GM19240 (cell line): Measurements from ENCODE around the gene HDAC4.
"Not testable (repeated sequence)": the region's sequence is repeated elsewhere in the genome, so short reads cannot be mapped to it uniquely, and the experiment has no call there.

Experiments used
- DNase-seq: peaks from one replicate; pipeline ENCODE4 v3.0.0; 2011; ENCODE audit warnings: low spot score; ENCODE audit not compliant: insufficient read length

The HDAC4 gene

DNA sequence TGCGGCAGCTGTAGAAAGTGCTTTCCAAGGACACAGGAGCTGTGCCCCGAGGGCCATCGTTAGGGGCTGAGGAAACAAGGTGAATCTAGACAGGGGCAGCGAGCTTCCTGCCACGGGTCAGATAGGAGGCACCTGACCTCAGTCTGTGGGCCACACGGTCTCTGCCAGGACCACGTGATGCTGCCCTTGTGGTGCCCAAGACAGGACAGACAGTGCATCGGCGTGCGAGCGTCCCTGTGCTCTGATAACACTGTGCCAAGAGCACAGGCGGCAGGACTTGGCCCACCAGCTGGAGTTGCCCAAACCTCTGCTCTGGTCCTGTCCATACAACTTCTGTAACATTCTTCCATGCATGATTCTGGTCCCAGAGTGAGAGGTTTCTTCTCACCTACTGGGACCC lies 327.6 kb downstream of the HDAC4 start:
- DNase-seq = no peak

DNA sequence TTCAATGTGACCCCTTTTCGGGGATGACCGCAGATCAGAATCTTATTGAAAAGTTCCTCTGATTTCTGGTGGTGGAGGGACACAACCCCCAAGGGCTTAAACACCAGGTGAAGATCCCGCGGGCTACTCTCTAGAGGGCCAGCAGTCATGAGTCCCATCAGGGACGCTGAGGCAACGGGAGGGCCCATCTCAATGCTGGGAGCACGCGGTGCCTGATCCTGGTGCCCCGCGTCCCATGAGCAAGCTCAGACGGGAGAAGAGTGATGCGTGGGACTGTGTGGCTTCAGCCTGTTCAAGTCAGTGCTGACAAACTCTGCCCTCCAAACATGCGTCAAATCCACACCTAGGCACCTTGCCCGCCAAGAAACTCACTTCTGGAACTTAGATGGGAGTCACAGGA lies 328.0 kb downstream of the HDAC4 start:
- DNase-seq = no peak

DNA sequence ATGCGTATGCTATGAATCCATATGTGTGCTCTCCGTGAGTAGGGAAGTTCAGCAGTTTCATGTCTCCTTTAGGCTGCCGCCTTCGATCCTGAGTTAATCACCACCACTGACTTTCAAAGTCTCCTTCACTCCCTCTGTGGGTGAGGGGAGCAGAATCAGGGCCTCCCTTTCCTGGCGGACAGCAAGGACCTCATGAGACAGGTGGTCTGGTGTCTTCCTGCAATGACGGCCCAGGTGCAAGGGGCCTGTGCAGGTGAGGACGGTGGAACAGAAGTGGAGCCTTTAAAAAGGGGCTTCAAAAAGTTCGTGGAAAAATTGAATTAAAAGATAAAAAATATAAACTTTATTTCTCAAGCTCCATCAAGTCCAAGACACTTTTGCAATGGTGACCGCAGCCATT lies 330.4 kb downstream of the HDAC4 start:
- no peak for DNase-seq

DNA sequence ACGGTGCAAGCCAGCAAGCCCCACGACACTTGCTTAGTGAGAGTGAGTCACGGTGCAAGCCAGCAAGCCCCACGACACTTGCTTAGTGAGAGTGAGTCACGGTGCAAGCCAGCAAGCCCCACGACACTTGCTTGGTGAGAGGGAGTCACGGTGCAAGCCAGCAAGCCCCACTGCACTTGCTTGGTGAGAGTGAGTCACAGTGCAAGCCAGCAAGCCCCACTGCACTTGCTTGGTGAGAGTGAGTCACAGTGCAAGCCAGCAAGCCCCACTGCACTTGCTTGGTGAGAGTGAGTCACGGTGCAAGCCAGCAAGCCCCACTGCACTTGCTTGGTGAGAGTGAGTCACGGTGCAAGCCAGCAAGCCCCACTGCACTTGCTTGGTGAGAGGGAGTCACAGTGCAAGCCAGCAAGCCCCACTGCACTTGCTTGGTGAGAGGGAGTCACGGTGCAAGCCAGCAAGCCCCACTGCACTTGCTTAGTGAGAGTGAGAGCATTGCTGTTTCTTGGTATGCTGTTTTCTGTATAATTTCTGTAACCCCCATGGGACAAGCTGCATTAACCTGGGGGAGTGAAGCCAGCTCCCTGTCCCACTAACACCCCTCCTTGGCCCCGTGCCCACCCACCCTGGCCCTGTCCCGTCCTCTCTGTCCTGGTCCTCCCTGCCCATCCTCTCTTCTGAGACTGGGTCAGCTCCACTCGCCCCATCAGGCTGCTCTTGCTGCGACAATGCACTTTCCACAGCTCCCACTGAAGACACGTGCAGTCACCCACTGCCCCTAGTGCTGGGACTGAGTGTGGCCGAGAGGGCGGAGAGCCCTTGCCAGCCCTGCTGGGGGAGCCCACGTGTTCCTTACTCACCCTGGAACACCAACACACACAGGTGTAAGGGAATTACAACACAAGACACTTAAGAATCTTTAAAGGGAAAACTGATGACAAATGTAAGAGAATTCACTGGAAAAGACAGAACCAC lies 331.2 kb downstream of the HDAC4 start:
- DNase-seq = not testable (repeated sequence)

DNA sequence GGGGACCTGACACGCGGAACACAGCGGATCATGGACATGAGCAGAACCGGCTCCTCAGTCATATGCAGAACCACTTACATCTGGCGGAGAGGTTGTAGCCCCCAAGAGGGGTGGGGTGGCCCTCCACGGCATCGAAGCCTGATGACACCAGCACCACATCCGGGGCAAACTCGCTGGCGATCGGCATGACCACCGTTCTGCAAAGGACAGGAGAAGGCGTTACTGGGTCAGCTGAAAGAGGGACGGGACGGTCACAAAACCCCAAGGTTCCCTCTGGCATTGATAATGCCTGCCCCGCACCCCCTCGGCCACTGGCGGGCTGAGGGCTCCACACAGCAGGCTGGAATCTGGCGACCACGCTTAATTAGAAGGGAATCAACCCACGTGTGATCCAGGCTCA lies 332.4 kb downstream of the HDAC4 start:
- DNase-seq = no peak

DNA sequence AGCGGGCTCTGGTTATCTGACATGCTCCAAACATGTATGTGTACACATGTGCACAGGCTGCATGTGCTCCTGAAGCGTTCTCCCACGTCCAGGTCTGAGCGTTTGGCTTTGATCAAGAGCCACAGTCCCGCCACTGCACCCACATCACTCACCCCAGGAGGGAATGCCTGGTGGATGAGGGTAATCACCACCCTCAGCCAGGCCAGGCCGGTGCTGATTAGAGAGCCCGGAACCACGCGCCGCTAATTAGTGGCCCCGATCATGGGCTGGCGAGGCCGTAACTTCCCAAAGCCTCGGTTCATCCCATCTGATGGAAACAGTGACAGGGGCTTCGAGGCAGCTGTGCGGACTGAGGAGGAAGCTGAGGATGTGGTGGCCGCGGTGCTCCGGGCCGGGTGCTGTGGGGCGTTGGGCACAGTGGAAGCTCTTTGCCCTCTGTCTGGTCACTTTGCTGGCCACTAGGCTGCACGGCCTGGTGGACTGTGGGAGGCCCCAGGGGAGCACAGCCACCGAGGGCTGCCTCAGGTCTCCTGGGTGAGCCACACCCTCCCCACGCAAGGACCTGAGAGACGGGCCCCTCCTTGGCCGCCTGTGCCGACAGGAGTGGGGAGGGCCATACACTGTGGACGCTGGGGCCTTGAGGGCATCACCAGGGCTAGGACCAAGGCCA lies 333.5 kb downstream of the HDAC4 start:
- no peak for DNase-seq

DNA sequence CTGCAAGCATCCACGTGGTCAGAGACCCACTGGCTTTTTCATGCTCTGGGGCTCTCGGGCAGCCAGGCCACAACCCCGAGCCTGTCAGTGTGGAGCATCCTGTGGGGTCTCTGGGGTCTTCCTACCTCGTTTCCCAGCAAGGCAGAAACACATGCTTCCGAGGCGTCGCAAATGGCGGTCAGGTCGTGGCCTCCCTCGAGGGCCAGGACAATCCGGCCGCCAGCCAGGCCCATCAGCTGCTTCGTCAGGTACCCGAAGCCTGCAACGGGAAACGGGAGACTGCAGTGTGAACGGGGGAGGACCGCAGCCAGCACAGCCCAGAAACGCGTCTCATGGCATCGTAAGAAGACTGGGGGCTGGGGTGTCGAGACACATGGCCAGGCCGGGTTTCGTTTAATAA lies 334.2 kb downstream of the HDAC4 start:
- no peak for DNase-seq

DNA sequence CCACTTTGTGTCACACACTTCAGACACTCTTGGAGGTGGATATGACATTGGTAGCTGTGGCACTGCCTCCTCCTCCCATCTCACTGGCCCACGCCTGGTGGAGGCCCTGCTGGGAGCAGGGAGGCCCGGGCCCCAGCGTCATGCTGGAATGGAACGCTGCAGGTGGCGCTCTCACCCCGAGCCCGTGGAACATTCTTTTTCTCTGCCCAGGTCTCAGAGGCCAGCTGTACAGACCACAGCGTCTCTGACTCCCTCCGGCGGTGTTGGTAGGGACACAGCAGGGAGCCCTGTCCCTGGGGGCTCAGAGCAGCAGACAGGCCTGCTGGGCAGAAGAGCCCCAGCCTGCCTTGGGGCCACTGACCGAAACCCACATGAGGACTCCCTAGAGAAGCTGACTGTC lies 334.9 kb downstream of the HDAC4 start:
- no peak for DNase-seq

DNA sequence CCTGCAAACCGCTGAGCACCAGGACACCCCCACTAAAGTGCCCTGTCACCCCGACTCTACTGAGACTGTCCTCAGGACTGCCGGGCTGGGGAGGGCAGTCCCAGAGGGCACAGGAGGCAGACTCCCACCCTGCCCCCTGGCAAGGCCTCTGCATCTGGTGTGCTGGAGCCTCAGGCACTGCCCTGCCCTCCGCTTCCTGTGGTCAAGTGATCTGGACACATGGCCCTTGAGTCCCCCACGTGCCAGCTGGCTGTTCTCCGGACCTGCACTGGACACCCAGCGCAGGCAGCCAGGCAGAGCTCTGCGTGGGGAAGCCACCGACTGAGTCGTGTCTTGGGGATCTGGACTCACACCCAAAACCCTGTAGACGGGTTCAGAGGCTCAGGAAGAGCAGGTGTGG lies 335.3 kb downstream of the HDAC4 start:
- DNase-seq = no peak

DNA sequence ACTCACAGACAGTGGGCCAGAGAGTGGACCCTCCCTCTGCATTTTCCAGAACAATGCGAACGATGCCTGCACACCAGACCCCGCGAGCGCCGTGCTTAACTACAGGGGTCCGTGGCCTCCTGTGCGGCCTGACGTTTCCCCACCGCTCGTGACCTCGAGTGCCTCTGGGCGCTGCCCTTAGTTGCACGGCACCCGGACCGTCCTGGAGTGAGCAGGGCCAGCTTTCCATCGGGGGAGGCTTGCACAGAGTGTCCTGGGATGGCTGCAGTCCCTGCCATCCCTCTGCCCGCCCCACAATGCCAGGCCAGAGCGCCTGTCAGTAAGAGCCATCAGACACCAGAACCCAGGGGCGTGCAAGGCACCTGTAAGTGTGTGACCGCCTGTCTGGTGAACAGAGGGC lies 335.9 kb downstream of the HDAC4 start:
- DNase-seq = no peak

DNA sequence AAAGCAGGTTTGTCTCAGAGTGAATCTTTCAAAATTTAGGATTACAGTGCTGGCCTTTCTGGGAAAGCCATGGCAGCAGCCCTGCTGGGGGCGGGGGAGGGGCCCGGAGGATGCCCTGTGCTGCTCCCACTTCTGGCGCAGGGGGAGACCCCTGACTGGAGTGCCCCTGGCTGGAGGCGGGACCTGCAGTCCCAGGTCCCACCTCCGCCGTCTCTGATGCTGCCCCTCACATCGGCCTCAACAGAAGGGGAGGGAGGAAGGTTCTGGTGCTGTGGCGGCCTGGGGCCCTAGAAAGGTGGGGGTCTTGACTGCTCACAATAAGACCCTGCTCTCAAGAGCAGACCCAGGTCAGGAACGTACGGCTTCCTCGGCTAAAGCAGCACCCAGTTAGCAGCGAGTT lies 336.6 kb downstream of the HDAC4 start:
- DNase-seq = no peak

DNA sequence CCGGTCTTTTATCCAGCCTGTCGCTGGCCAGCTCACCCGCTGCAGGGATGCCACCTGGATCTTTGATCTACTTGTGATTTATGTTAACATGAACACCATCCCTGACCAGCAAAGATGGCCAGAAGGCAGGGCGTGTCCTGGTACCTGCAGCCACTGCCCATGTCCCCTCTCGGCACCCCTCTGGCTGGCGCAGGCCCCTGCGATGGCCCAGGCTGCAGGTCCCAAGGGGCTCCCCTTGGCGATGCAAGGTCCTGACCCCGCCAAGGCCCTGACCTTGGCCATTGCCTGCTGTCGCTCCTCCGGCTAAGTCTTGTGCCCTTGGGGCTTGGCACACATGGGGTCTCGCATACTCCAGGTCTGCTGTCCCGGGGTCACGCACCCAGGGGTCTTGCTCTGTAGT lies 338.1 kb downstream of the HDAC4 start:
- DNase-seq = no peak

DNA sequence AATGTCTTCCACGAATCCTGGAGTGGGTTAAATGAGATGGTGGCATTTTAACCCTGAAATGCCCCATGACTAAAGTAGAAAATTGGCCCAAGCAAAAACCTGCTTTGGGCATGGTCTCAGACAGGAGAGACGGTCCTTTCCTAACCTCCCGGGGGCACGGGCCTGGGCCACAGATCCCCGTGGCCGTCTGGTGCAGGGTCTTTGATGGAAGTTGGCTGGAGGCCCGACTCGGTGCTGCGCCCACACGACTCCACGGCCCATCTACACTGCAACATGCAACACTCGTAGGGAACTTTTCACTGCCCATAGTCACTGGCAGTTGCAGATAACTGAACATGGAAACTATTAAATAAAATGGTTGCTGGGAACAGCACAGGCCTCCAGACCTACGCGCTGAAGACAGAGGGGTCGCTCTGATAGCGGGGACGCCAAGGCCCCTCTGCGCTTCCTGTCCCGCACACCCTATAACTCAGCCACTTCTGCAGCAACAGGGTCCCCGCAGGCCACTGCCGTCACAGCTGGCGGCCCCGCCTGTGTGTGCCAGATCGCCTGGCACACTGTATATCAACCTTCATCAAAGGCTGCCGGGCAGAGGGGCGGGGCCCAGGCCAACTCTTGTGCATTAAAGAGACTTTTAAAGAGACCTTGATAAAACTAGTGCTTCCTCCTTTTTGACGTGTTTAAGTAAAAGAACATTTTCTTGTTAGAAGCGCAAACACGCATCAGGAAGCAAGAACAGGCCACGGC lies 338.8 kb downstream of the HDAC4 start:
- DNase-seq = no peak

DNA sequence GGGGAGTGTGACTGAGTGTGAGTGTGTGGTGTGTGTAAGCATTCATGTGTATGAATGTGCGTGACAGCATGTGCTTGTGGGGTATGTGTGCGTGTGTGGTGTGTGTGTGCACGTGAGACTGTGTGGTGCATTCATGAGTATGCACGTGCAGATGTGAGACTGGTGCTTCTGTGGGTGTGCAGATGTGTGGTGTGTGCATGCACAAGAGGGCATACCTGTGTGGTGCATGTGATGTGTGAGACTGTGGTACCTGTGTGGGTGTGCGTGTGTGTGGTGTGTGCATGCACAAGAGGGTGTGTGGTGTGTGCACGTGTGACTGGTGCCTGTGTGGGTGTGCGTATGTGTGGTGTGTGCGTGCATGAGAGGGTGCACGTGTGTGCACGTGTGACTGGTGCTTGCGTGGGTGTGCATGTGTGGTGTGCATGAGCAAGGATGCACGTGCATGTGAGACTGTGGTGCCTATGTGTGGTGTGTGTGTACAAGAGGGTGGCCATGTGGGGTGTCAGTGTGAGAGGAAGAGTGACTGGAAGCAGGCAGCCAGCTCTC lies 339.6 kb downstream of the HDAC4 start:
- DNase-seq = no peak

DNA sequence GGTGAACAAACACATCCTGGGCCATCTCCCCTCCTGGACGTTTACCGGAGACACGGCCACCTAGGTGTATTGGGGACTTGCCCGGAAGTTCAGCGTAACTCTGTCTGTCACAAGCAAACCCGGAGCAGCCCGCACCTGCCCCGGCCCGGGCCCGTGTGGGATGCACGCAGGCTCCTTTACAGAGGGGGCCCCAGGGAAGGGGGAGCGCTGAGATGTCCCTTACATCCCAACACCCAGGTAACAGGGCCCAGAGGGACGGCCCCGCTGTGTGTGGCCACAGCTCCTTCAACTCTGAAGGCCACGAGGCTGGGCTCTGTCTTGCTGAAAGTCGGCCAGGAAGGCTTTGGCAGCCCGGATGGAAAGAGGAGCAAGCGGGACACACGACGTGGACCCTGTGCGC lies 340.1 kb downstream of the HDAC4 start:
- no peak for DNase-seq

DNA sequence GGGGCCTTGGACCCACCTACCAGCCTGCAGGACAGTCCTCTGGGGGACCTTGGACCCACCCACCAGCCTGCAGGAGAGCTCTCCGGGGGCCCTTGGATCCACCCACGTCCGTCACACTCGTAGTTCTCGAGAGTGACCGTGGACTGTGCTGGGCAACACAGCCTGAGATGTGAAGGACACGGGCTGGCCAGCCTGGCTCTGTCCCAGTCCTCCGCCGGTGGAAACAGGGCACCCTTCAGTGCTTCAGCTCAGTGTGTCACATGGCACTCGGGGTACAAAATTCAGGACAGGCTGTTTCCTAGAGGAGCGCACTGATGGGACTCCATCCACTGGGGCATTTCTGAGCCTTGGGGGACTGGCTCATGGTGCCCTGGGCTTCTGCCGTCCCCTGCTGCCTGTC lies 341.0 kb downstream of the HDAC4 start:
- no peak for DNase-seq

DNA sequence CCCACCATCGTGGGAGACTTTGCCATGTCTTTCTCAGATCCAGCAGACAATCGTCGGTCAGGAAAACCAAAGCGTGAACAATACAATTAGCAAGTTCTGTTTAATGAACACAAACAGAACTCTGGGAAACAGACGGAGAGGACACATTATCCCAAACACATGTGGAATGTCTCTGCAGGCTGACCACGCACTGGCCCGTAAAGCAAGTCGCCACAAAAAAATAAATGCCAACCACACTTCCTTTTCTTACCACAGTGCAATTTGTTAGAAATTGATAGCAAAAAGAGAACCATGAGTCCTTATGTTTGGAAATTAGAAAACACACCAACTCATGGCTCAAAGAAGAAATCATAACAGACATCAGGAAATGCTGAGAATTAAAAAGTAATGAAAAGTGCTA lies 342.1 kb downstream of the HDAC4 start:
- DNase-seq = no peak

DNA sequence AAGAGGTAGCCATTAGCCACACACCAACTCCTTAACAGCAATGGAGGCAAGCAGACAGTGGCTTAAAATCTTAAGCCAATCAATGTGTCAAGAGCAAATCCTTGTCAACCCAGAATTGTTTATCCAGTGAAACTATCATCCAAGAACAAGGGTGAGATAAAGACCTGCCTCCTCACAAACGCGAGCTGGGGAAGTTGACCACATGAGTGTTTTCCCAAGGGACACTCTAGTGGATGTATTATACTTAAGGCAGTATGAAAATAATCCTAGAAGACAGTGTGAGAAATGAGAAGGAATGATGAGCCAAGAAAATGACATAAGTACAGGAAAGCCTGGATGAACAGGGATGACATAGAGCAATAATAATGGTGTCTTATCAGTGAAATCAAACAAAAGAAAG lies 343.3 kb downstream of the HDAC4 start:
- DNase-seq = no peak

DNA sequence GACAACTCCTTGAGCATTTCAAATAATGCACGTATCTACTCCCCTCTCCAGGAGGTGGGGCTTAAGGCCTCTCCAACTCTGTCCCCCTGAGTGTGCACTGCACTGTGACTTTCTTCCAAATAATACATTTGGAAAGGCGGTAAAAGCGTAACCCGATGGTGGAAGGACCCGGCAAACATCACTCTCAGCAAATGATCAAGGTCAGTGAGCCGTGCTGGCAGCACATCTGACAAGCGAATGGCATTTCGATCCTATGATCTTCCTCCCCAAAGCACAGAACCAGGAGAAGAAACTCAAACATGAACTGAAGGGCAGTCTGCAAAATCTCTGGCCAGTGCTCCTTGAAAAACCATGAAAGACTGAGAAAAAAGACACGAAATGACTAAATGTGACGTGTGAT lies 344.2 kb downstream of the HDAC4 start:
- no peak for DNase-seq

DNA sequence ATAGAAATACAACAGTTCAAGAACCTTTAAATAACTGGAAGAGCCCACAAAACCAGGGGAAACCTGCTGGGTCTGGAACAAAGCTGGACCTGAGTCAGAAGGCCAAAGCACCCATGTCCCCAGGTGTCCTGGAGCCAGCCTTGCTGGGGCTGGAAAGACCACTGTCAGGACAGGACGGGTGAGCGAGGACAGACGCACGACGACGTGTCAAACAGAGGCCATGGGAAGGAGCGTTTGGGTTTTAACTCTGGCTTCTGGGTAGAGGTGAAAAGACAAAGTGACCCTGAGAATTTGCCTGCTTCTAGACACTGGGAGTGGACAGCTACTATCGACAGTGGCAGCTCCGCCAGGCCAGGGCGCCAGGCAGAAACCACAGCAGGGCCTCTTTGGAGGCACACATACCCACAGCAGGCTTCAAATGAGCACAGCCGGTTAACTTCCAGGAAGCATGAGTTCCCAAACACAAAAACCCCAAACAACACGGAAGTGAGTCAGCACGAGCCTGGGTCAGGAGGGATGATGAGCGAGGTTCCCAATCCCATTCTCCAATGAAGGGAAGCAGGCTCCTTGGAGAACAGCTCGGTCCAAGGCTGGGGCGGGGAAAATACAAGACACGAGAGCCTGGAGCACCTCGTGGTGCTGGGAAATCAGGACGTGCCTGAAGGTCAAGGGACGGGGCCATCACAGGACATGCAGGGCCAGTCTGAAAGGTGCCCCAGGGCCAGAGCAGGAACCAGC lies 344.9 kb downstream of the HDAC4 start:
- DNase-seq = no peak

DNA sequence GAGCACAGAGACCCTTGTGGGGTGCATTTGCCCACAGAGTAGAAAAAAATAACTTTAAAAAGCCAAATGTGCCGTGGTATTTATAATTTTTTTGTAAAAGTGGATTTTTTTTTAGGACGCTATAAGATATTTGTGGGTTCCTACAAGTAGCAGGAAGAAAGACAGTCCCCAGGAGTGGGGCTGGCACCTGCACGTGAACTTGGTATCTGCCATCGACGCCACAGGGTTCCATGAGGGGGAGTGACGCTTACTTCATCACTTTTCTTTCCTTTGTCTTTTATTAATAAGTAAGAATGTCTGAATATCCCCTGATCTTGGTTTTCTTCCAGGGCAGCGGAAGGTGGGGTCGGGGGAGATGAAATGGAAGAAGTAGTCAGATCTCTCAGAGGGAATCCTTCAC lies 345.9 kb downstream of the HDAC4 start:
- no peak for DNase-seq
